ENCODE measurements around the gene SEC63. TPM values are rescaled to one million over a fixed set of nuclear protein-coding genes. Genes with fewer than 3 reads are reported as not detected.

Gene SEC63
- total RNA-seq, 2 donors from 2014 or later = 106 to 116 TPM

DNA sequence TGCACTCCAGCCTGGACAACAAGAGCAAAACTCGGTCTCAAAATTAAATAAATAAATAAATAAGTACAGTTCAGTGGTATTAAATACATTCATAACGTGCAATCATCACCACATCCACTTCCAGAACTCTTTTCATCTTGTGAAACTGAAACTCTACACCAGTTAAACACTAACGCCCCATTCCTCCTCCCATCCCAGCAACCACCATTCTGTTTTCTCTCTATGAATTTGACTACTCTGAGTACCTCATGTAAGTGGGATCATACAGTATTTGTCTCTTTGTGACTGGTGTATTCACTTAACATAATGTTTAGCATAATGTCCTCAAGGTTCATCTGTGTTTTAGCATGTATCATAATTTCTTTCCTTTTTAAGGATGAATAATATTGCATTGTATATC lies 104.8 kb downstream of the SEC63 start:
- H3K4me3 Mint-ChIP-seq = no peak overlapping the region
- DNase-seq (ENCODE audit: low spot score) (no peak), ATAC-seq (peak in 1 of 2 donors; percentile 82)
- H3K9me3 Mint-ChIP-seq = no peaks in the 10 kb centered on the region
- H3K36me3 Mint-ChIP-seq = no peaks in the 10 kb centered on the region
- peaks cover 0 to 3% of the 10 kb centered on the region in 2 donors for H3K27me3 Mint-ChIP-seq
- H3K4me1 Mint-ChIP-seq (ENCODE audit: low read depth in 2 of 2) = peaks cover 3 to 11% of the 10 kb centered on the region in 2 donors
- no peak overlapping the region for H3K27ac Mint-ChIP-seq

DNA sequence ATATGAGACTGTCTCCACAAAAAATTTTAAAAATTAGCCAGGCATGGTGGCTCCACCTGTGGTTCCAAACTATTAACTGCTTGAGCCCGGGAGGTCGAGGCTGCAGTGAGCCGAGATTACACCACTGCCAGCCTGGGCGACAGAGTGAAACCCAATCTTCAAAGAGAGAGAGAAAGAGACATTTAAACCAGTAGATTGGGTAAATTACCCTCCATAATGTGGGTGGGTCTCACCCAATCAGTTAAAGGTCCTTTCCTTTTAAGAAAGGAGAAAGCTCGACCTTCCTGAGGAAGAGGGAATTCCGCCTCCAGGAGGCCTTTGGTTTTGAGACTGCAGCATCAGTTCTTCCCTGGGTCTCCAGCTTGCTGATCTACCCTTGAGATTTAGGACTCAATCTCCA lies 108.7 kb downstream of the SEC63 start:
- Mint-ChIP-seq H3K4me3 (no peak overlapping the region), H3K9me3 (no peaks in the 10 kb centered on the region), H3K27ac (no peak overlapping the region), H3K27me3 (peaks cover 0 to 3% of the 10 kb centered on the region in 2 donors), H3K4me1 (ENCODE audit: low read depth in 2 of 2) (peaks cover 3 to 11% of the 10 kb centered on the region in 2 donors), H3K36me3 (no peaks in the 10 kb centered on the region)
- DNase-seq (ENCODE audit: low spot score) (no peak), ATAC-seq (no peak)

- Mint-ChIP-seq H3K9me3 (no peaks in the 10 kb centered on the region), H3K27ac (peak overlapping the region in 1 of 2 donors; percentile 62), H3K4me3 (peak overlapping the region; percentile 55), H3K27me3 (peaks cover 0 to 7% of the 10 kb centered on the region in 2 donors), H3K4me1 (ENCODE audit: low read depth in 2 of 2) (peaks cover 3 to 6% of the 10 kb centered on the region in 2 donors), H3K36me3 (no peaks in the 10 kb centered on the region)
- ATAC-seq (peak; percentile 87 to 91), DNase-seq (ENCODE audit: low spot score) (peak; percentile 83)
These were observed 109.9 kb downstream of the SEC63 start for GRCh38 chr6:107847844-107848802.

DNA sequence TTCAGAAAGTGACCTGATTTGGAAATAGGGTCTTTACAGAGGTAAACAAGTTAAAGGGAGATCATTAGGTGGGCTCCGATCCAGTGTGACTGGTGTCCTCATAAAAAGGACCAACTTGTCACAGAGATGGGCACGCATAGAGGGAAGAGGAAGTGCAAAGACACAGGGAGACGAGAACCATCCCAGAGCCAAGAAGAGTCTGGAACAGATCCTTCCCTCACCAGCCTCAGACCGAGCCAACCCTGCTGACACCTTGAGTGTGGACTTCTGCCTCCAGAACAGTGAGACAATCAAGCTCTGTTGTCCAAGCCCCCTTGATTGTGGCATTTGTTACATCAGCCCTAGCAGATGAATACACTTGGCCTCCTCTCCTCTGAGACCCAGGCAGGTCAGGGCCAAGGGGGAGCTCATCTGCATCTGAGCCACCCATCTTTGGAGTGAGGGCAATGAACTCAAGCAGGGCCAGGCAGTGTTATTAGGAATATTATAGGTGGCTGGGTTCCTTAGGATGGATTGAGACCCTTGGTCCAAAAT lies 111.7 kb downstream of the SEC63 start:
- DNase-seq (ENCODE audit: low spot score) = no peak
- no peak for ATAC-seq
- peaks cover 0 to 7% of the 10 kb centered on the region in 2 donors for H3K27me3 Mint-ChIP-seq
- no peak overlapping the region for H3K27ac Mint-ChIP-seq
- H3K4me1 Mint-ChIP-seq (ENCODE audit: low read depth in 2 of 2) = peaks cover 3 to 5% of the 10 kb centered on the region in 2 donors
- H3K36me3 Mint-ChIP-seq = no peaks in the 10 kb centered on the region
- no peaks in the 10 kb centered on the region for H3K9me3 Mint-ChIP-seq
- H3K4me3 Mint-ChIP-seq = no peak overlapping the region

DNA sequence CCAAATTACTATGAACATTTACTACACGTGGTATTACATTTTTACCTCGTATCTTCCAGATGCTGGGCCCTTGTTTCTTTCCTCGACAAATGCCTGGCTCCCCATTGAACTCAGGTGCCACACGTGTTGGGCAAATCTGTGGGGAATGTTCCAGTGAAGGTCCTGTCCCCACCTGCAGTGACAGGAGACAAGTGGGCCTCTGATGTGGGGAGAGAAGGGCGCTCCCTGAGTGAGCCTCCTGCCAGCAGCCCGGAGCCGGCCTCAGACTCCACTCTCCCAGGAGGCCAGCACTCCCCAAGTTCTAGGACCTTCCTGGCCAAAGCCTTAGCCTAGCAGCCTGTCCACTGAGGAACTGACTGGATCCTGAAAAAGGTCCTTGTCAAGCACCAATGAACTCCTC lies 112.2 kb downstream of the SEC63 start:
- Mint-ChIP-seq H3K9me3 (no peaks in the 10 kb centered on the region), H3K27ac (no peak overlapping the region), H3K4me3 (no peak overlapping the region), H3K36me3 (no peaks in the 10 kb centered on the region), H3K27me3 (peaks cover 0 to 7% of the 10 kb centered on the region in 2 donors), H3K4me1 (ENCODE audit: low read depth in 2 of 2) (peaks cover 3 to 5% of the 10 kb centered on the region in 2 donors)
- ATAC-seq (no peak), DNase-seq (ENCODE audit: low spot score) (no peak)

- Mint-ChIP-seq H3K27ac (no peak overlapping the region), H3K4me1 (ENCODE audit: low read depth in 2 of 2) (peaks cover 0 to 1% of the 10 kb centered on the region in 2 donors), H3K36me3 (no peaks in the 10 kb centered on the region), H3K9me3 (no peaks in the 10 kb centered on the region), H3K27me3 (peaks cover 4 to 8% of the 10 kb centered on the region in 2 donors), H3K4me3 (no peak overlapping the region)
- ATAC-seq = no peak
- no peak for DNase-seq (ENCODE audit: low spot score)
These were observed 114.6 kb downstream of the SEC63 start for GRCh38 chr6:107843400-107843799.

- H3K36me3 Mint-ChIP-seq = no peaks in the 10 kb centered on the region
- DNase-seq (ENCODE audit: low spot score) (no peak), ATAC-seq (no peak)
- H3K27me3 Mint-ChIP-seq = peaks cover 4 to 11% of the 10 kb centered on the region in 2 donors
- H3K4me3 Mint-ChIP-seq = no peak overlapping the region
- no peaks in the 10 kb centered on the region for H3K4me1 Mint-ChIP-seq (ENCODE audit: low read depth in 2 of 2)
- no peaks in the 10 kb centered on the region for H3K9me3 Mint-ChIP-seq
- no peak overlapping the region for H3K27ac Mint-ChIP-seq
These were observed 116.7 kb downstream of the SEC63 start for GRCh38 chr6:107841275-107841670.

GRCh38 chr6:107840636-107841274 lies 117.3 kb downstream of the SEC63 start:
- H3K4me1 Mint-ChIP-seq (ENCODE audit: low read depth in 2 of 2) = no peaks in the 10 kb centered on the region
- peaks cover 4 to 11% of the 10 kb centered on the region in 2 donors for H3K27me3 Mint-ChIP-seq

GRCh38 chr6:107833136-107833535 lies 124.9 kb downstream of the SEC63 start:
- H3K9me3 Mint-ChIP-seq = no peaks in the 10 kb centered on the region
- ATAC-seq (no peak), DNase-seq (ENCODE audit: low spot score) (no peak)
- H3K4me1 Mint-ChIP-seq (ENCODE audit: low read depth in 2 of 2) = peaks cover under 1 to 6% of the 10 kb centered on the region in 2 donors
- H3K27me3 Mint-ChIP-seq = peaks cover under 1 to 2% of the 10 kb centered on the region in 2 donors
- no peak overlapping the region for H3K4me3 Mint-ChIP-seq
- no peaks in the 10 kb centered on the region for H3K36me3 Mint-ChIP-seq
- H3K27ac Mint-ChIP-seq = no peak overlapping the region

More at GRCh38 chr6:107840636-107841274, 117.3 kb downstream of the SEC63 start:
- Mint-ChIP-seq H3K4me3 (no peak overlapping the region), H3K36me3 (no peaks in the 10 kb centered on the region), H3K9me3 (no peaks in the 10 kb centered on the region), H3K27ac (no peak overlapping the region)
- no peak for ATAC-seq
- no peak for DNase-seq (ENCODE audit: low spot score)

- Mint-ChIP-seq H3K9me3 (no peaks in the 10 kb centered on the region), H3K4me3 (no peak overlapping the region), H3K4me1 (ENCODE audit: low read depth in 2 of 2) (peaks cover 7 to 13% of the 10 kb centered on the region in 2 donors), H3K27ac (no peak overlapping the region), H3K27me3 (peaks cover 0 to 2% of the 10 kb centered on the region in 2 donors), H3K36me3 (no peaks in the 10 kb centered on the region)
- ATAC-seq = peak in 1 of 2 donors; percentile 54
- no peak for DNase-seq (ENCODE audit: low spot score)
These were observed 125.6 kb downstream of the SEC63 start for GRCh38 chr6:107832151-107833056.

DNA sequence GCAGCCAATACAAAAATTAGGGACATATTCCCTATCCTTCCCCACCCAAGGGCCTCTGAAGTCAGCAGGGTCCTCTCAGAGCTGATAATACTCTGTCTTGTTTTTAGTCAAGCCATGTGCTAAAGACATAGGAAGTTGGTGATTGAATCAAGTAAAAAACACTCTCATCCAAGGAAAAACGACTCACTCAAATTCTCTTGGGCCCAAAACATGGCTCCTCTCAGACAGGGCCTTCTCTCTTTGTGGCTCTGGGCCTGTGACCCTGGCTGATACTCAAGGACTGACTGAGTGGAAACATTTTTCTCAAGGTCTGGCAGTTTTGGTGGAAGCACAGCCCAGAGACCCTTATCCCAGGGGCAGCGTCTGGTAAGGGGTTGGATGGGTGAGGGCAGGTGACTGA lies 127.9 kb downstream of the SEC63 start:
- Mint-ChIP-seq H3K9me3 (no peaks in the 10 kb centered on the region), H3K27me3 (peaks cover 0 to 2% of the 10 kb centered on the region in 2 donors), H3K27ac (no peak overlapping the region), H3K4me1 (ENCODE audit: low read depth in 2 of 2) (peaks cover 11 to 14% of the 10 kb centered on the region in 2 donors), H3K4me3 (no peak overlapping the region), H3K36me3 (no peaks in the 10 kb centered on the region)
- ATAC-seq = no peak
- DNase-seq (ENCODE audit: low spot score) = no peak

DNA sequence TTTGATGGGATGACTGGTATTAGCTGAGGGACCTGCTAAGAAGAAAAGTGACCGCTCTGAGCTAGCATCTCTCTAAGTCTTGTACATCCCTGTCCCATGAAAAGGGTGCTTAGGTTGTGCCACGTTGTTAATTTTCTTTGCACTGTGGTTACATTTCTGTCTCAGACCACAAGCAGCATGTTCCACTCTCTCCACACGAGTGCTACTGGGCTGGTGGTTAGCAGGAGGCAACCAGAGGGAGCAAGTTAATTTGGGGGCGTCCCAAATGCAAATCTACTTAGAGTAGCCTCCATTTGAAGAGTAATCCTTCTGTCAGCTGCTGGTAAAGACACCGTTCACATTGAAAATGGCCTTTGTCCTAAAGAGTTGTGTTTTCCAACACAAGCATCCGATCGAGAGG lies 130.5 kb downstream of the SEC63 start:
- Mint-ChIP-seq H3K27ac (no peak overlapping the region), H3K9me3 (no peaks in the 10 kb centered on the region), H3K4me1 (ENCODE audit: low read depth in 2 of 2) (peaks cover 31 to 35% of the 10 kb centered on the region in 2 donors), H3K27me3 (peaks cover 0 to 2% of the 10 kb centered on the region in 2 donors), H3K36me3 (no peaks in the 10 kb centered on the region), H3K4me3 (no peak overlapping the region)
- DNase-seq (ENCODE audit: low spot score) = no peak
- peak; percentile 62 to 65 for ATAC-seq

GRCh38 chr6:107823047-107823557 lies 134.9 kb downstream of the SEC63 start:
- Mint-ChIP-seq H3K9me3 (no peaks in the 10 kb centered on the region), H3K4me1 (ENCODE audit: low read depth in 2 of 2) (peaks cover 68 to 76% of the 10 kb centered on the region in 2 donors), H3K27ac (peak overlapping the region; percentile 93 to 98), H3K4me3 (peak overlapping the region; percentile 80), H3K36me3 (no peaks in the 10 kb centered on the region), H3K27me3 (no peaks in the 10 kb centered on the region)
- DNase-seq (ENCODE audit: low spot score) = no peak
- ATAC-seq = peak; percentile 44 to 54

Data from natural killer cell treated with Interleukin-12 subunit alpha and Interleukin-12 subunit beta and Interleukin-15 and Interleukin-18, amount 100 ng/mL, for 72 hours (primary cell).